Measurements from ENCODE around the gene SLC25A43.
A peak's percentile ranks its signal among the peaks of the same experiment; 100 is the strongest.
"Not testable (repeated sequence)": the region's sequence is repeated elsewhere in the genome, so short reads cannot be mapped to it uniquely, and the experiment has no call there.

SLC25A43 gene

DNA sequence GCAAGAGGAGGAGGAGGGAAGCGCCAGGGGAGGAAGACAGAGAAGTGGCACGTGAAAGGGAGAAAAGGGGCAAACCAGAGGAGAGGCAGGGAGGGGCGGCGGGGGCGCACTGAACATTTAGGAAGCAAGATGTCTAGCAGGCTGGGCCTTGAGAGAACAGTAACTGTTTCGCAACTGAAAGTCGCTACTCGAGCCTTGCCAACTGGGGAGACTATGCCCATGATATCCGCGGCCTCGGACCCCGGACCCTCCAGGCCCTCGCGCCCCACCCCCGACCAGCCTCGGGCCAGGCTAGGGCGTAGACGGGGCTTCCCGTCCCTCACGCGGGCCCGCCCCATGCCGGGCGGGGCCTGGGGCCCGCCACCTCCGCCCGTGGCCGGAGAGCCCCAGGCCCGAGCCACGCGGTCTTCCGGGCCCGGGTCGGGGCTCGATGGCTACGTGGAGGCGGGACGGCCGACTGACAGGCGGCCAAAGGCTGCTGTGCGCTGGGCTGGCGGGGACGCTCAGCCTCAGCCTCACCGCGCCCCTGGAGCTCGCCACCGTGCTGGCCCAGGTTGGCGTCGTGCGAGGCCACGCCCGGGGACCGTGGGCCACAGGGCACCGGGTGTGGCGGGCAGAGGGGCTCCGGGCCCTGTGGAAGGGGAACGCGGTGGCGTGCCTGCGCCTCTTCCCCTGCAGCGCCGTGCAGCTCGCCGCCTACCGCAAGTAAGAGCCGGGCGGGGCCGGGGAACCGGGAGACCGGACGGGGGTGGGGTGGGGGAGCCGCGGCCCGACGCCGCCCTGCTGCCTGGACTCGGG lies at the start of gene SLC25A43:
Gene SLC25A43 (plus strand): TSS at position 363 of the 798 bp plus-strand sequence. CDS start 68 bp downstream, at position 431.
- Histone ChIP-seq H3K4me3 (IDR thresholded peaks at IDR 0.05; ENCODE audit: insufficient read depth, low read depth, low read length) (no peak within 1 kb of the TSS), H3K79me2 (ENCODE audit: insufficient read depth, low read depth) (no peaks in the 10 kb centered on the region; the same call in 1 of the 2 replicates), H3K4me2 (peak within 1 kb of the TSS; percentile 72), H3K4me1 (ENCODE audit: low read depth, poor library complexity, severe bottlenecking) (peaks cover 20% of the 10 kb centered on the region), H4K20me1 (ENCODE audit: insufficient read depth) (no peaks in the 10 kb centered on the region), H2AFZ (ENCODE audit: low read depth) (peak within 1 kb of the TSS; percentile 82), H3K27ac (peak within 1 kb of the TSS; percentile 64), H3K36me3 (ENCODE audit: insufficient read depth) (no peaks in the 10 kb centered on the region), H3K27me3 (ENCODE audit: insufficient read depth, low read depth) (no peaks in the 10 kb centered on the region), H3K9ac (peak within 1 kb of the TSS; percentile 86)
- TF ChIP-seq, protein P1, sequence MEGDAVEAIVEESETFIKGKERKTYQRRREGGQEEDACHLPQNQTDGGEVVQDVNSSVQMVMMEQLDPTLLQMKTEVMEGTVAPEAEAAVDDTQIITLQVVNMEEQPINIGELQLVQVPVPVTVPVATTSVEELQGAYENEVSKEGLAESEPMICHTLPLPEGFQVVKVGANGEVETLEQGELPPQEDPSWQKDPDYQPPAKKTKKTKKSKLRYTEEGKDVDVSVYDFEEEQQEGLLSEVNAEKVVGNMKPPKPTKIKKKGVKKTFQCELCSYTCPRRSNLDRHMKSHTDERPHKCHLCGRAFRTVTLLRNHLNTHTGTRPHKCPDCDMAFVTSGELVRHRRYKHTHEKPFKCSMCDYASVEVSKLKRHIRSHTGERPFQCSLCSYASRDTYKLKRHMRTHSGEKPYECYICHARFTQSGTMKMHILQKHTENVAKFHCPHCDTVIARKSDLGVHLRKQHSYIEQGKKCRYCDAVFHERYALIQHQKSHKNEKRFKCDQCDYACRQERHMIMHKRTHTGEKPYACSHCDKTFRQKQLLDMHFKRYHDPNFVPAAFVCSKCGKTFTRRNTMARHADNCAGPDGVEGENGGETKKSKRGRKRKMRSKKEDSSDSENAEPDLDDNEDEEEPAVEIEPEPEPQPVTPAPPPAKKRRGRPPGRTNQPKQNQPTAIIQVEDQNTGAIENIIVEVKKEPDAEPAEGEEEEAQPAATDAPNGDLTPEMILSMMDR (conservative IDR thresholded peaks at IDR 0.05; ENCODE audit: low read depth, low read length) = no peak

DNA sequence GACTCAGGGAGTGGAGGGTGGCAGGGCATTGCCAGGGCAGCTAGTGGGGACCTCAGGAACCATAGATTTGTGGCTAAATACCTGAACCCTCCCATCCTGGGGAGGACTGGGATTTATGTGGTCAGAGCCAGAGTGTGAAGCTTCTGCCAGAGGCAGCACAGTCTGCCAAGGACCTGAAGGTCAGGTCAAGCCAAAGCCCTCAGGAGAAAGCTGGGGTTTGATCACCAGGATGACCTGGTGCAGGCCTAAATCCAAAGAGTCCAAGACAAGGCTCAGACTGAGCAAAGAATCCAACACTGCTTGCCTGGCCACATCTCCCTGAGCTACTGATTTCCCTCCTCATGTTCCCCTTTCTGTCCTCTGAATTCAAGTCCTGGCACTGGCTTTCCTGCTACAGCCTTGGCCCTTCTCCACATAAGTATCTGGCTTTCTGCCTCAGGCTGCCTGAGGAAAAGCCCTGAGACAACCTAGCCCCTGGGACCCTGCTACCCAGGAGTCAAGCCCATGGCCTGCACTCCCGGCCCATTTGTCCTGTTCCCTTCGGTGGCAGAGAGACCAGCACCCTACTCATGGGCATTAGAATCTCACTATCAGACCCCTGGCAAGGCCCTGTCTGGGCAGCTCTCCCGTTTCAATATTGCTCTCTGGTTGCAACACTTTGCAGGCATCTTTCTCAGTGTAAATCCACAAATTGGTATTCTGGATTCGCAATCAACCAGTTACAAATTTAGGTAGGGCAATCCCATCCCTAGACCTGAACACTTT lies 39.3 kb upstream of the SLC25A43 start:
- no peak overlapping the region for H2AFZ ChIP-seq (ENCODE audit: low read depth)
- H3K4me1 ChIP-seq (ENCODE audit: low read depth, poor library complexity, severe bottlenecking) = no peaks in the 10 kb centered on the region
- no peaks in the 10 kb centered on the region for H4K20me1 ChIP-seq (ENCODE audit: insufficient read depth)
- TF ChIP-seq, protein P1 (conservative IDR thresholded peaks at IDR 0.05; ENCODE audit: low read depth, low read length) = no peak
- no peak overlapping the region for H3K4me3 ChIP-seq (IDR thresholded peaks at IDR 0.05; ENCODE audit: insufficient read depth, low read depth, low read length)
- H3K4me2 ChIP-seq = no peak overlapping the region
- no peaks in the 10 kb centered on the region for H3K36me3 ChIP-seq (ENCODE audit: insufficient read depth)
- H3K27ac ChIP-seq = no peak overlapping the region
- H3K27me3 ChIP-seq (ENCODE audit: insufficient read depth, low read depth) = no peaks in the 10 kb centered on the region
- no peak overlapping the region for H3K9ac ChIP-seq
- H3K79me2 ChIP-seq (ENCODE audit: insufficient read depth, low read depth) = no peaks in the 10 kb centered on the region

DNA sequence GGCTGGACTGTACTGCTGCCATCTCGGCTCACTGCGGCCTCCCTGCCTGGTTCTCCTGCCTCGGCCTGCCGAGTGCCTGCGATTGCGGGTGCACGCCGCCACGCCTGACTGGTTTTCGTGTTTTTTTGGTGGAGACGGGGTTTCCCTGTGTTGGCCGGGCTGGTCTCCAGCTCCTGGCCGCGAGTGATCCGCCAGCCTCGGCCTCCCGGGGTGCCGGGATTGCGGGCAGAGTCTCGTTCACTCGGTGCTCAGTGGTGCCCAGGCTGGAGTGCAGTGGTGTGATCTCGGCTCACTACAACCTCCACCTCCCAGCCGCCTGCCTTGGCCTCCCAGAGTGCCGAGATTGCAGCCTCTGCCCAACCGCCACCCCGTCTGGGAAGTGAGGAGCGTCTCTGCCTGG lies 37.7 kb upstream of the SLC25A43 start:
- H3K27me3 ChIP-seq (ENCODE audit: insufficient read depth, low read depth); H3K4me3 ChIP-seq (IDR thresholded peaks at IDR 0.05; ENCODE audit: insufficient read depth, low read depth, low read length); H3K9ac ChIP-seq; H3K36me3 ChIP-seq (ENCODE audit: insufficient read depth); H2AFZ ChIP-seq (ENCODE audit: low read depth); H3K27ac ChIP-seq; H3K4me2 ChIP-seq; H3K4me1 ChIP-seq (ENCODE audit: low read depth, poor library complexity, severe bottlenecking); H3K79me2 ChIP-seq (ENCODE audit: insufficient read depth, low read depth); H4K20me1 ChIP-seq (ENCODE audit: insufficient read depth): not testable (repeated sequence)

DNA sequence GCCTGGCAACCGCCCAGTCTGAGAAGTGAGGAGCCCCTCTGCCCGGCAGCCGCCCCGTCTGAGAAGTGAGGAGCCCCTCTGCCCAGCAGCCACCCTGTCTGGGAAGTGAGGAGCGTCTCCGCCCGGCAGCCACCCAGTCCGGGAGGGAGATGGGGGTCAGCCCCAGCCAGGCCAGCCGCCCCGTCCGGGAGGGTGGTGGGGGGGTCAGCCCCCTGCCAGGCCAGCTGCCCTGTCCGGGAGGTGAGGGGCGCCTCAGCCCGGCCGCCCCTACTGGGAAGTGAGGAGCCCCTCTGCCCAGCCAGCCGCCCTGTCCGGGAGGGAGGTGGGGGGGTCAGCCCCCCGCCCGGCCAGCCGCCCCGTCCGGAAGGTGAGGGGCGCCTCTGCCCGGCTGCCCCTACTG lies 37.1 kb upstream of the SLC25A43 start:
- not testable (repeated sequence) for H3K4me3 ChIP-seq (IDR thresholded peaks at IDR 0.05; ENCODE audit: insufficient read depth, low read depth, low read length); H3K36me3 ChIP-seq (ENCODE audit: insufficient read depth)

DNA sequence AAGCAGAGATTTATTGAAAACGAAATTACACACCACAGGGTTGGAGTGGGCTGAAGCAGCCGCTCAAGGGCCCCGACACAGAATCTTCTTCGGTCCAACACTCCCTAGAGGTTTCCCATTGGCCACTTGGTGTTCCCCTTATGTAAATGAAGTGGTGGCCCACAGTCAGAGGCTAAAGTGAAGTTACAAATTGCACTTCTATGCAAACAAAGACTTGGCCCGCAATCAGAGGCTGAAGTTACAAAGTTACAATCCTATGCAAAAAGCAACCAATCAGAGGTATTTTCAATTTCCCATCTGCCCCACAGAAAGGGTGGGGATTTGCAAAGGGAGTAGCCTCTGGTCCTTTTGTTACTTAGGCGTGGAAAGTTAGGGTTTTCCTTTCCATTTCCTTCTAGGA lies 35.7 kb upstream of the SLC25A43 start:
- Histone ChIP-seq H3K27ac (no peak overlapping the region), H2AFZ (ENCODE audit: low read depth) (no peak overlapping the region), H3K4me1 (ENCODE audit: low read depth, poor library complexity, severe bottlenecking) (no peaks in the 10 kb centered on the region), H3K79me2 (ENCODE audit: insufficient read depth, low read depth) (no peaks in the 10 kb centered on the region), H3K36me3 (ENCODE audit: insufficient read depth) (no peaks in the 10 kb centered on the region), H3K4me2 (no peak overlapping the region), H3K27me3 (ENCODE audit: insufficient read depth, low read depth) (no peaks in the 10 kb centered on the region), H4K20me1 (ENCODE audit: insufficient read depth) (no peaks in the 10 kb centered on the region), H3K4me3 (IDR thresholded peaks at IDR 0.05; ENCODE audit: insufficient read depth, low read depth, low read length) (no peak overlapping the region), H3K9ac (no peak overlapping the region)
- TF ChIP-seq, protein P1 (conservative IDR thresholded peaks at IDR 0.05; ENCODE audit: low read depth, low read length) = no peak

More for the DNA sequence above, 37.1 kb upstream of the SLC25A43 start:
- H3K4me2 ChIP-seq; H3K27me3 ChIP-seq (ENCODE audit: insufficient read depth, low read depth); H3K27ac ChIP-seq; H3K79me2 ChIP-seq (ENCODE audit: insufficient read depth, low read depth); H2AFZ ChIP-seq (ENCODE audit: low read depth); H3K9ac ChIP-seq; H4K20me1 ChIP-seq (ENCODE audit: insufficient read depth); H3K4me1 ChIP-seq (ENCODE audit: low read depth, poor library complexity, severe bottlenecking): not testable (repeated sequence)

DNA sequence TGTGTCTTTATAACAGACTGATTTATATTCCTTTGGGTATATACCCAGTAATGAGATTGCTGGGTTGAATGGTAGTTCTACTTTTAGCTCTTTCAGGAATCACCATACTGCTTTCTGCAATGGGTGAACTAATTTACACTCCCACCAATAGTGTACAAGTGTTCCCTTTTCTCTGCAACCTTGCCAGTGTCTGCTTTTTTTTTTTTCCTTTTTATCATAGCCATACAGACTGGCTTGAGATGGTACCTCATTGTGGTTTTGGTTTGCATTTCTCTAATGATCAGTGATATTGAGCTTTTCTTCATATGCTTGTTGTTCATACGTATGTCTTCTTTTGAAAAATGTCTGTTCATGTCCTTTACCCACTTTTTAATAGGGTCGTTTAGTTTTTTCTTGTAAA lies 27.3 kb upstream of the SLC25A43 start:
- not testable (repeated sequence) for H3K4me3 ChIP-seq (IDR thresholded peaks at IDR 0.05; ENCODE audit: insufficient read depth, low read depth, low read length); H3K4me1 ChIP-seq (ENCODE audit: low read depth, poor library complexity, severe bottlenecking); H3K27me3 ChIP-seq (ENCODE audit: insufficient read depth, low read depth); H3K9ac ChIP-seq; H3K79me2 ChIP-seq (ENCODE audit: insufficient read depth, low read depth); H3K36me3 ChIP-seq (ENCODE audit: insufficient read depth); H4K20me1 ChIP-seq (ENCODE audit: insufficient read depth); H3K4me2 ChIP-seq; H2AFZ ChIP-seq (ENCODE audit: low read depth); H3K27ac ChIP-seq

Measured in KMS-11 (cell line).